Spleen (tissue), 11 donors: Measurements from ENCODE around the gene APPL1. TPM values are rescaled to one million over a fixed set of nuclear protein-coding genes. Genes with fewer than 3 reads are reported as not detected.

ENCODE experiments used
- DNase-seq: peaks from one replicate; pipeline ENCODE4 v3.0.0-alpha.2; 2020
- H3K27ac ChIP-seq, 8 donors: fragments of 200-600 bp; sonication (generic) in 7 of 8; 1 replicate in 4 of 8; 2 replicates in 4 of 8; pipeline versions ENCODE4 v1.5.0 to v1.8.0; 2016 to 2021; ENCODE audit warnings: inconsistent platforms in 4 of 8, mild to moderate bottlenecking in 4 of 8, moderate library complexity in 1 of 8
- H3K27me3 ChIP-seq, 7 donors: fragments of 200-600 bp; sonication (generic) in 6 of 7; replicated peaks in 1 of 7; 1 replicate in 4 of 7; 2 replicates in 3 of 7; pipeline versions ENCODE4 v1.5.0 to v1.8.0; 2016 to 2021; ENCODE audit warnings: inconsistent platforms in 3 of 7, mild to moderate bottlenecking in 1 of 7
- H3K36me3 ChIP-seq, 6 donors: fragments of 200-600 bp; sonication (generic) in 5 of 6; 1 replicate in 4 of 6; 2 replicates in 2 of 6; pipeline versions ENCODE4 v1.5.0 to v1.8.0; 2016 to 2021; ENCODE audit warnings: inconsistent platforms in 2 of 6
- H3K4me1 ChIP-seq, 6 donors: fragments of 200-600 bp; sonication (generic) in 5 of 6; 1 replicate in 3 of 6; 2 replicates in 3 of 6; pipeline versions ENCODE4 v1.5.0 to v1.8.0; 2016 to 2021; ENCODE audit warnings: inconsistent platforms in 3 of 6
- H3K4me3 ChIP-seq, 8 donors: fragments of 200-600 bp; sonication (generic) in 7 of 8; 1 replicate in 4 of 8; 2 replicates in 4 of 8; pipeline versions ENCODE4 v1.5.0 to v1.8.0; 2016 to 2021; ENCODE audit warnings: inconsistent platforms in 4 of 8, mild to moderate bottlenecking in 4 of 8, moderate library complexity in 2 of 8
- H3K9me3 ChIP-seq, 8 donors: fragments of 200-600 bp; sonication (generic) in 7 of 8; 1 replicate in 4 of 8; 2 replicates in 4 of 8; pipeline versions ENCODE4 v1.5.0 to v1.8.0; 2016 to 2021; ENCODE audit warnings: inconsistent platforms in 4 of 8
- POLR2A ChIP-seq, 3 donors: fragments of 450-650 bp; IDR thresholded peaks; one replicate each; pipeline ENCODE4 v1.5.1; 2017; ENCODE audit warnings: antibody characterized with exemption in 3 of 3, mild to moderate bottlenecking in 1 of 3
- POLR2AphosphoS5 ChIP-seq, 3 donors: sonication (generic); formaldehyde crosslinking; IDR thresholded peaks; one replicate each; pipeline ENCODE4 v1.5.1; 2017; ENCODE audit warnings: antibody characterized with exemption in 3 of 3
- WGBS, 5 donors: extraction: QIAGEN DNeasy Blood & Tissue Kit in 3 of 5; methylation state at CpG; one replicate each; pipeline versions ENCODE4 v1.1.5 to v1.1.7; 2013 to 2018; 5-methylcytosine and 5-hydroxymethylcytosine counted together
- intact Hi-C: fragments of 100-400 bp; cut with DNase I; formaldehyde crosslinking; loops from one replicate; pipeline ENCODE4 v1.15.0; 2023; ENCODE audit warnings: low total_unique reads
- polyA plus RNA-seq, 3 donors: library from polyadenylated mRNA; stranded (reverse); fragments of 200-250 nt; gene quantifications; one replicate each; pipeline ENCODE4 v1.2.1, GENCODE V29; 2013
- total RNA-seq, 7 donors: library from RNA; depleted of rRNA in 3 of 7; stranded (reverse); fragments of >200 nt in 3 of 7; fragmentation: NEBNext Ultra II Directional in 4 of 7; extraction: Animal tissue kit (Norgen Biotek cat#: 25700) in 4 of 7; gene quantifications; one replicate each; pipeline versions ENCODE4 v1.1.0 to v1.2.1, GENCODE V29; 2016 to 2021
- TF ChIP-seq, protein P1 (sequence below), 11 experiments: fragments of 200-600 bp in 7 of 11; fragments of 450-650 bp in 4 of 11; sonication (generic) in 4 of 11; IDR thresholded peaks in 8 of 11; conservative IDR thresholded peaks in 3 of 11; 1 replicate in 7 of 11; 2 replicates in 4 of 11; pipeline versions ENCODE4 v1.4.0 to v1.8.0; 2016 to 2021; ENCODE audit warnings: antibody characterized with exemption in 11 of 11, inconsistent platforms in 4 of 11, mild to moderate bottlenecking in 1 of 11
- donor health status: healthy with polysubstance abuse.
- donor health status: DM: no; HTN: no; CAD: no; lungs with moderate emphysema.
- donor health status: DM: no; HTN: no; CAD: no.
- donor health status: Bipolar disorder and iron deficiency.
- donor health status: healthy.
- donor health status: DM: no; HTN: no; CAD: no.
- donor health status: DM: yes; HTN: yes; CAD: no.

APPL1 gene
- total and polyA plus RNA-seq, 10 donors, result 10.0 to 49.5 (median 41.7) TPM

DNA sequence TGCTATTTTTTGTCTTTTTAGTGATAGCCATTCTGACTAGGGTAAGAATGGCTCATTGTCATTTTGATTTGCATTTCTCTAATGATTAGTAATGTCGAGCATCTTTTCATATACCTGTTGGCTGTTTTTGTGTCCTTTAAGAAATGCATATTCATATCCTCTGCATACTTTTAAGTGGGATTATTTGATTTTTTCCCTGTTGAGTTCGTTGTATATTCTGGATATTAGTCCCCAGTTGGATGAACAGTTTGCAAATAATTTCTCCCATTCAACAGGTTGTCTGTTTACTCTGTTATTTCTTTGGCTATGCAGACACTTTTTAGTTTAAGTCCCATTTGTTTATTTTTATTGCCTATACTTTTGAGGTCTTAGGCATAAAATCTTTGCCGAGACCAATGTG lies 34.4 kb downstream of the APPL1 start:
- Histone ChIP-seq H3K4me1 (no peaks in the 10 kb centered on the region), H3K36me3 (peaks cover 5 to 100% (median 90%) of the 10 kb centered on the region in 6 donors), H3K27me3 (no peaks in the 10 kb centered on the region), H3K27ac (no peak overlapping the region), H3K9me3 (peaks cover 0 to 11% (median 4%) of the 10 kb centered on the region in 8 donors), H3K4me3 (no peak overlapping the region)
- intact Hi-C loops, result no loop called here
- 92 to 97% (median 94%) methylated on average over 3 of the region's 3 CpGs for WGBS, 5 donors
- TF ChIP-seq POLR2A (IDR thresholded peaks at IDR 0.05), result no peak
- TF ChIP-seq, protein P1, sequence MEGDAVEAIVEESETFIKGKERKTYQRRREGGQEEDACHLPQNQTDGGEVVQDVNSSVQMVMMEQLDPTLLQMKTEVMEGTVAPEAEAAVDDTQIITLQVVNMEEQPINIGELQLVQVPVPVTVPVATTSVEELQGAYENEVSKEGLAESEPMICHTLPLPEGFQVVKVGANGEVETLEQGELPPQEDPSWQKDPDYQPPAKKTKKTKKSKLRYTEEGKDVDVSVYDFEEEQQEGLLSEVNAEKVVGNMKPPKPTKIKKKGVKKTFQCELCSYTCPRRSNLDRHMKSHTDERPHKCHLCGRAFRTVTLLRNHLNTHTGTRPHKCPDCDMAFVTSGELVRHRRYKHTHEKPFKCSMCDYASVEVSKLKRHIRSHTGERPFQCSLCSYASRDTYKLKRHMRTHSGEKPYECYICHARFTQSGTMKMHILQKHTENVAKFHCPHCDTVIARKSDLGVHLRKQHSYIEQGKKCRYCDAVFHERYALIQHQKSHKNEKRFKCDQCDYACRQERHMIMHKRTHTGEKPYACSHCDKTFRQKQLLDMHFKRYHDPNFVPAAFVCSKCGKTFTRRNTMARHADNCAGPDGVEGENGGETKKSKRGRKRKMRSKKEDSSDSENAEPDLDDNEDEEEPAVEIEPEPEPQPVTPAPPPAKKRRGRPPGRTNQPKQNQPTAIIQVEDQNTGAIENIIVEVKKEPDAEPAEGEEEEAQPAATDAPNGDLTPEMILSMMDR (IDR thresholded peaks at IDR 0.05 in 8 of 11, conservative IDR thresholded peaks at IDR 0.05 in 3 of 11), result no peak
- no peak for TF ChIP-seq POLR2AphosphoS5 (IDR thresholded peaks at IDR 0.05)
- no peak for DNase-seq

DNA sequence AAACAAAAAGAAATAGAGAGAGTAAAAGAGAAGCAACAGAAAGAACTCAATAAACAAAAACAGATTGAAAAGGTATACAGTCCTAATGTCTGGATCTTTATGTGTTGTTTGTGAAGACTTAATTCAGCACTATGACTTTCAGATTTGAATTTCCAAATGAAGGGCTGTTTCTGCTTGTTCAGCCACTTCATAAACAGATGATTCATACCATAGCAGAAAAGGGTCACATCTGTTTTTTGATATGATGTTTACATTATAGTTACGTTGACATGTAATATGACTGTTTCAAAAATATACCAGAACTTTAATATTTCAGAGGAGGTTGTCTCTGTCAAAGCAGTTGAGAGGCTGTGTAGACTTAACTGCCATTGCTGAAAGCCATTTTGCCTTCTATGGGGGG lies 40.9 kb downstream of the APPL1 start:
- H3K4me1 ChIP-seq, result no peaks in the 10 kb centered on the region
- H3K27me3 ChIP-seq, result no peaks in the 10 kb centered on the region
- WGBS, 5 donors, result 88 to 100% (median 97%) methylated on average over 1 of the region's 1 CpG
- intact Hi-C loops, result no loop called here
- no peak overlapping the region for H3K27ac ChIP-seq
- H3K36me3 ChIP-seq, result peaks cover 6 to 100% (median 69%) of the 10 kb centered on the region in 6 donors
- DNase-seq, result no peak
- H3K9me3 ChIP-seq, result peaks cover 0 to 7% (median 0%) of the 10 kb centered on the region in 8 donors
- H3K4me3 ChIP-seq, result no peak overlapping the region
- TF ChIP-seq POLR2A (IDR thresholded peaks at IDR 0.05), result no peak
- TF ChIP-seq, protein P1 (IDR thresholded peaks at IDR 0.05 in 8 of 11, conservative IDR thresholded peaks at IDR 0.05 in 3 of 11), result no peak
- no peak for TF ChIP-seq POLR2AphosphoS5 (IDR thresholded peaks at IDR 0.05)

DNA sequence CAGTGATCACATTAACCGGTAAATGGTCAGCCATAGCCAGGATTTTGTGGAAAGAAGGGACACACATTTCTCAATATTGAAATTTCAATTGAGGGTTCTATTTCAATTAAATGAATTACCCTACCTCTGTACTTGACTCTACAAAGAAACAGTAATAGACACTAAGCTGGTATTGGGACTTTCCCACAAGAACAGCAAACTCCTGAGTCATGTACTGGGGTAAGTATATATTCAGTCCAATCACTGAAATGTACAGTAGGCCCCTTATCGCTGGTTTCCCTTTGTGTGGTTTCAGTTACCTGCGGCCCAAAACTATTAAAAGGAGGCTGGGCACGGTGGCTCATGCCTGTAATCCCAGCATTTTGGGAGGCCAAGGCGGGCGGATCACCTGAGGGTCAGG lies 47.3 kb downstream of the APPL1 start:
- no peak for DNase-seq
- H3K36me3 ChIP-seq, result peaks cover 0 to 66% (median 19%) of the 10 kb centered on the region in 6 donors
- intact Hi-C loops, result no loop called here
- TF ChIP-seq POLR2AphosphoS5 (IDR thresholded peaks at IDR 0.05) (no peak), POLR2A (IDR thresholded peaks at IDR 0.05) (no peak)
- TF ChIP-seq, protein P1 (IDR thresholded peaks at IDR 0.05 in 8 of 11, conservative IDR thresholded peaks at IDR 0.05 in 3 of 11), result no peak
- H3K4me3 ChIP-seq, result no peak overlapping the region
- no peaks in the 10 kb centered on the region for H3K27me3 ChIP-seq
- 95 to 99% (median 98%) methylated on average over 6 of the region's 6 CpGs for WGBS, 5 donors
- H3K9me3 ChIP-seq, result peaks cover 0 to 7% (median 2%) of the 10 kb centered on the region in 8 donors
- no peaks in the 10 kb centered on the region for H3K4me1 ChIP-seq
- H3K27ac ChIP-seq, result no peak overlapping the region

DNA sequence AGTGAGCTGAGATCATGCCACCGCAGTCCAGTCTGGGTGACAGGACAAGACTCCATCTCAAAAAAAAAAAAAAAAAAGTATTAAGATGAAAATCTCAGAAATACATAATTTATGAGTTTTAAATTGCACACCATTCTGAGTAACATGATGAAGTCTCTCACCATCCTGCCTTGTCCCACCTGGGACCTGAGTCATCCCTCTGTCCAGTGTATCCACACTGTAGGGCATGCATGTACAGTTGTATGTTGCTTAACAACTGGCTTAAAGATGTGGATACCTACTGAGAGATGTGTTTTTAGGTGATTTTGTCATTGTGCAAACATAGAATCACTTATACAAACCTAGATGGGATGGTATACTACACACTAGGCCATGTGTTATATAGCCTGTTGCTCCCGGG lies 47.9 kb downstream of the APPL1 start:
- TF ChIP-seq POLR2AphosphoS5 (IDR thresholded peaks at IDR 0.05), result no peak
- TF ChIP-seq, protein P1 (IDR thresholded peaks at IDR 0.05 in 8 of 11, conservative IDR thresholded peaks at IDR 0.05 in 3 of 11), result no peak
- no peak for TF ChIP-seq POLR2A (IDR thresholded peaks at IDR 0.05)
- H3K36me3 ChIP-seq, result peaks cover 0 to 61% (median 15%) of the 10 kb centered on the region in 6 donors
- H3K27ac ChIP-seq, result no peak overlapping the region
- H3K9me3 ChIP-seq, result peaks cover 0 to 12% (median 2%) of the 10 kb centered on the region in 8 donors
- no peak for DNase-seq
- intact Hi-C loops, result no loop called here
- H3K4me3 ChIP-seq, result no peak overlapping the region
- H3K4me1 ChIP-seq, result no peaks in the 10 kb centered on the region
- whole genome bisulfite sequencing, 5 donors, result 94 to 100% (median 98%) methylated on average over 2 of the region's 2 CpGs
- H3K27me3 ChIP-seq, result no peaks in the 10 kb centered on the region
